ENCODE results near the gene DENND2A.

The DENND2A gene

DNA sequence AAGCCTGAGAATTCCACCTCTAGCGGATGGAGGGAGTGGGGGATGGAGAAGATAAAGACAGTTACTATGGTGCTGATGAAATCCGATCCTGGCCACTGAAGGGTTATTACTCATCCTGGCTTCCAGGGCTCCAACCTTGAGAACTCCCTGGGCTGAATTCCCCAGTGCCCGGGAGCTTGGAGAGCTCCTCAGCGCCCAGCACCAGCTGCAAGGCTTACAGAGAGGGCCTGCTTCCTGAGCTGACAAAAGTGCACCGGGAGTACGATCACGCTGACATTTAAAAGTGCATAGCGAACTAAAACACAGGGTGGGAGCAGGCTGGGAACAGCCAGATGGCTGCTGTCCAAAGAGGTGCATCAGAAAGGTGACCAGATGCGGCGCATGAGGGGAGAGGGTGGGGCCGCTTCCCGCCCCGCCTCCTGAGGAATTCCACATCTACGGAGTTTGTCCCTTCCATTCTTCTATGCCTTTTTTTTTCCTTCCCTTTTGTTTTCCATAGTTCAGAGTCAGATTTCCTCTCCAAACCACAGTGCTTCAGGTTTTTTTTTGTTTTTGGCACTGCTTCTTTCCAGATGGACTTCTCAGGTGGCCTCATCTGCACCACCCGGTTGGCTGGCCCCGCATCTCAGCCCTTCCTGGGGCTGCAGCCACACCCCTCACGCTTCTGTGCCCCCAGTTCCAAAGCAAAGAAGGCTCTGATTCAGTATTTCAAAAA lies 98.9 kb downstream of the DENND2A start:
- peak overlapping the region; percentile 29 for H3K27ac ChIP-seq
- H3K9ac ChIP-seq, result no peak overlapping the region
- H3K36me3 ChIP-seq (ENCODE audit: control insufficient read depth, insufficient read depth, low read length), result no peaks in the 10 kb centered on the region
- no peak overlapping the region for H3K4me3 ChIP-seq (ENCODE audit: low read depth, low read length)
- H3K4me2 ChIP-seq (ENCODE audit: low read length), result no peak overlapping the region
- no peaks in the 10 kb centered on the region for H3K79me2 ChIP-seq
- no peaks in the 10 kb centered on the region for H3K27me3 ChIP-seq (ENCODE audit: control insufficient read depth, insufficient read depth, low read length)
- TF ChIP-seq, protein P1, sequence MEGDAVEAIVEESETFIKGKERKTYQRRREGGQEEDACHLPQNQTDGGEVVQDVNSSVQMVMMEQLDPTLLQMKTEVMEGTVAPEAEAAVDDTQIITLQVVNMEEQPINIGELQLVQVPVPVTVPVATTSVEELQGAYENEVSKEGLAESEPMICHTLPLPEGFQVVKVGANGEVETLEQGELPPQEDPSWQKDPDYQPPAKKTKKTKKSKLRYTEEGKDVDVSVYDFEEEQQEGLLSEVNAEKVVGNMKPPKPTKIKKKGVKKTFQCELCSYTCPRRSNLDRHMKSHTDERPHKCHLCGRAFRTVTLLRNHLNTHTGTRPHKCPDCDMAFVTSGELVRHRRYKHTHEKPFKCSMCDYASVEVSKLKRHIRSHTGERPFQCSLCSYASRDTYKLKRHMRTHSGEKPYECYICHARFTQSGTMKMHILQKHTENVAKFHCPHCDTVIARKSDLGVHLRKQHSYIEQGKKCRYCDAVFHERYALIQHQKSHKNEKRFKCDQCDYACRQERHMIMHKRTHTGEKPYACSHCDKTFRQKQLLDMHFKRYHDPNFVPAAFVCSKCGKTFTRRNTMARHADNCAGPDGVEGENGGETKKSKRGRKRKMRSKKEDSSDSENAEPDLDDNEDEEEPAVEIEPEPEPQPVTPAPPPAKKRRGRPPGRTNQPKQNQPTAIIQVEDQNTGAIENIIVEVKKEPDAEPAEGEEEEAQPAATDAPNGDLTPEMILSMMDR (IDR thresholded peaks at IDR 0.05), result no peak
- H3K9me3 ChIP-seq (ENCODE audit: control insufficient read depth, low read length), result no peaks in the 10 kb centered on the region
- H3K4me1 ChIP-seq, result no peaks in the 10 kb centered on the region
- H2AFZ ChIP-seq, result peak overlapping the region; percentile 59

DNA sequence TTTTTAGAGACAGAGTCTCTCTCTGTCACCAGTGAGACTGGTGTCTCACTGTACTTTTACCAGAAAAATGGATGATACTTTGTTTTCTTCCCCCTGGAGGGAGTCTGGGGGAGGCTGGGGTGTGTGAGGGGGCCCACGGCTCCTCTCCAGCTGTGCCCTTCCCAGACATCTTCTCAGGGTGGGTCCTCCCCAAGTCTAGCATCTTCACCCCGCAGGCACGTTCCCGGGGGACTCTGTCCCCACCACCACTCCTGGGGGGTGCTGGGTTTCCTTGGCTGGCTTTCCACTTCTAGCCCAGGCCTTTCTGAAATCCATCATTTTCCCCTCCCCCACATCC lies 99.5 kb downstream of the DENND2A start:
- peak overlapping the region; percentile 59 for H2AFZ ChIP-seq
- H3K79me2 ChIP-seq, result no peaks in the 10 kb centered on the region
- H3K4me2 ChIP-seq (ENCODE audit: low read length), result no peak overlapping the region
- H3K9me3 ChIP-seq (ENCODE audit: control insufficient read depth, low read length), result no peaks in the 10 kb centered on the region
- TF ChIP-seq, protein P1 (IDR thresholded peaks at IDR 0.05), result no peak
- H3K9ac ChIP-seq, result no peak overlapping the region
- H3K4me3 ChIP-seq (ENCODE audit: low read depth, low read length), result no peak overlapping the region
- H3K27me3 ChIP-seq (ENCODE audit: control insufficient read depth, insufficient read depth, low read length), result no peaks in the 10 kb centered on the region
- no peaks in the 10 kb centered on the region for H3K4me1 ChIP-seq
- H3K36me3 ChIP-seq (ENCODE audit: control insufficient read depth, insufficient read depth, low read length), result no peaks in the 10 kb centered on the region
- H3K27ac ChIP-seq, result peak overlapping the region; percentile 29

DNA sequence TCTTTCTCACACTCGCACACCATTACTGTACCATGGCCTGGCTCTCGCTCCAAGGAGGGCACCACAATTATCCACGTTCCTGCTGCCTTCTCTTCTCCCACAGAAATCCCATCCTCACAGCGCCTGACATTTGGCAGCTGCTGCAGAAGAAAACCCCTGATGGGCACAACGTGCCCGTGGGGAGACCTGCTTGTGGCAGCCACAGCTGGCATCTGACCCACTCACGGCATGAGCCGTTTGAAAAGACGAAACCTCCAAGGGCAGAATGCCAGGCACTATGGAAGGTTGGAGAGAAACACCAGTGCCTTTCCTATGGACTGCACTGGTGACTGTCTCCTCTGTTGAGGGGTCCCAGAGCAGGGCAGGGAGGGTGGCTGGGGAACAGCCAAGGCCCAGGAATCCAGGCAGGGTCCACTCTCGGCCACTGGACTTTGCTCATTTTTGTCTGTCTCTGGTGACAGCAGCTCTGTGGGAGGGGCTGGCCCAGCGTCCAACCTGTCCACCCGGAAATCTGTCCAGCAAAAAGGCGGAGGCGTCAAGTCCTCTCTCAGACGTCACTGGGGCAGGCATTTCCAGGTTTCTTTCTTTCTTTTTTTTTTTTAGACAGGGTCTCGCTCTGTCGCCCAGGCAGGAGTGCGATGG lies 100.4 kb downstream of the DENND2A start:
- Histone ChIP-seq H3K9ac (no peak overlapping the region), H3K9me3 (ENCODE audit: control insufficient read depth, low read length) (no peaks in the 10 kb centered on the region), H2AFZ (no peak overlapping the region), H3K27ac (no peak overlapping the region), H3K4me3 (ENCODE audit: low read depth, low read length) (no peak overlapping the region), H3K4me2 (ENCODE audit: low read length) (no peak overlapping the region), H3K4me1 (no peaks in the 10 kb centered on the region), H3K79me2 (no peaks in the 10 kb centered on the region), H3K36me3 (ENCODE audit: control insufficient read depth, insufficient read depth, low read length) (no peaks in the 10 kb centered on the region), H3K27me3 (ENCODE audit: control insufficient read depth, insufficient read depth, low read length) (no peaks in the 10 kb centered on the region)
- TF ChIP-seq, protein P1 (IDR thresholded peaks at IDR 0.05), result no peak

DNA sequence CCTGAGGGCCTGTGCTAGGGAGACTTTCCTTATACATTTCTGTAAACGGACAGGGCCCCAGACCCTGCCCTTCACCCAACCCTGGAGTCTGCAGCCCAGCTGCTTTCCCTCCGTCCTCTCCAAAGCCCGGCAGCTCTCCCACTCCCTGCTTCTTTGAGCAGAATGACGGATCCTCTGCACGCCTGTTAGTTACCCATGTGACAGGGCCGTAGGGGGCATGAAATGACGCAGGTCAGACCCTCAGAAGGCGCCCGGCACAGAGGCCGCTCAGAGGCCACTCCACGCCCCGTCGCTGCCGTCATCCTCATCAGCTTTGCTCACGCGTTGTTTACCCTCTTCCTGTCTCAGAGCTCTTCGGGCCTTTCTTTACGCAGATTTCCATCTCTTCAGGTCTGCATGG lies 101.2 kb downstream of the DENND2A start:
- Histone ChIP-seq H3K27me3 (ENCODE audit: control insufficient read depth, insufficient read depth, low read length) (no peaks in the 10 kb centered on the region), H3K9ac (no peak overlapping the region), H3K4me1 (no peaks in the 10 kb centered on the region), H2AFZ (no peak overlapping the region), H3K4me3 (ENCODE audit: low read depth, low read length) (no peak overlapping the region), H3K9me3 (ENCODE audit: control insufficient read depth, low read length) (no peaks in the 10 kb centered on the region), H3K36me3 (ENCODE audit: control insufficient read depth, insufficient read depth, low read length) (no peaks in the 10 kb centered on the region), H3K79me2 (no peaks in the 10 kb centered on the region), H3K4me2 (ENCODE audit: low read length) (no peak overlapping the region), H3K27ac (no peak overlapping the region)
- TF ChIP-seq, protein P1 (IDR thresholded peaks at IDR 0.05), result no peak

Measured in parathyroid adenoma (tissue), 2 donors.